OCI-LY1 (cell line): Measurements from ENCODE around the gene ANKRD13A.
A peak's percentile ranks its signal among the peaks of the same experiment; 100 is the strongest.

Source experiments
- H2AFZ ChIP-seq: fragments of 200-600 bp; sonication (generic), shearing (Covaris generic); 2 replicates; pipeline ENCODE4 v1.6.0; 2014; ENCODE audit warnings: antibody characterized with exemption, mild to moderate bottlenecking, low read length
- H3F3A ChIP-seq: fragments of 200-600 bp; sonication (generic), shearing (Covaris generic); 2 replicates; pipeline ENCODE4 v1.6.0; 2014; ENCODE audit warnings: mild to moderate bottlenecking, antibody characterized with exemption, low read length, moderate library complexity; ENCODE audit not compliant: insufficient read depth
- H3K27ac ChIP-seq: fragments of 200-600 bp; sonication (generic); 2 replicates; pipeline ENCODE4 v1.5.1; 2014; ENCODE audit warnings: low read length, mixed run types, mild to moderate bottlenecking, low read depth; ENCODE audit not compliant: poor library complexity, severe bottlenecking
- H3K27me3 ChIP-seq: fragments of 200-600 bp; sonication (generic); 2 replicates; pipeline ENCODE4 v1.6.0; 2014; ENCODE audit warnings: antibody characterized with exemption, mild to moderate bottlenecking, low read length, moderate library complexity; ENCODE audit not compliant: insufficient read depth
- H3K36me3 ChIP-seq: fragments of 200-600 bp; sonication (generic); 2 replicates; pipeline ENCODE4 v1.6.1; 2014; ENCODE audit warnings: mild to moderate bottlenecking, antibody characterized with exemption, low read length, moderate library complexity, mixed read lengths; ENCODE audit not compliant: insufficient read depth
- H3K4me1 ChIP-seq: fragments of 200-600 bp; sonication (generic); 2 replicates; pipeline ENCODE4 v1.5.1; 2014; ENCODE audit warnings: mild to moderate bottlenecking, low read length, moderate library complexity; ENCODE audit not compliant: insufficient read depth, severe bottlenecking
- H3K4me2 ChIP-seq: fragments of 200-600 bp; sonication (generic), shearing (Covaris generic); 2 replicates; pipeline ENCODE4 v1.6.1; 2014; ENCODE audit warnings: low read length
- H3K4me3 ChIP-seq: fragments of 200-600 bp; sonication (generic); 2 replicates; pipeline ENCODE4 v1.5.1; 2014; ENCODE audit warnings: low read length, low read depth, mild to moderate bottlenecking, mixed read lengths; ENCODE audit not compliant: poor library complexity, severe bottlenecking
- H3K79me2 ChIP-seq: fragments of 200-600 bp; shearing (Covaris generic); 2 replicates; pipeline ENCODE4 v1.6.1; 2016; ENCODE audit warnings: mixed run types, low read length, mixed read lengths; ENCODE audit not compliant: insufficient read depth
- H3K9ac ChIP-seq: fragments of 200-600 bp; sonication (generic), shearing (Covaris generic); 2 replicates; pipeline ENCODE4 v1.6.1; 2014; ENCODE audit warnings: mild to moderate bottlenecking, low read length, mixed read lengths
- H3K9me2 ChIP-seq: fragments of 200-600 bp; sonication (generic), shearing (Covaris generic); 2 replicates; pipeline ENCODE4 v1.6.1; 2014; ENCODE audit warnings: low read depth, mild to moderate bottlenecking, low read length, mixed read lengths
- H3K9me3 ChIP-seq: fragments of 200-600 bp; shearing (Covaris generic); 2 replicates; pipeline ENCODE4 v1.6.1; 2014; ENCODE audit warnings: low read length, mixed read lengths
- H4K20me1 ChIP-seq: fragments of 200-600 bp; sonication (generic), shearing (Covaris generic); 2 replicates; pipeline ENCODE4 v1.6.0; 2016; ENCODE audit warnings: mild to moderate bottlenecking, low read length; ENCODE audit not compliant: insufficient read depth
- EZH2 ChIP-seq: fragments of 200-600 bp; sonication (generic), shearing (Covaris generic); IDR thresholded peaks from 2 replicates; pipeline ENCODE4 v1.8.0; 2017; ENCODE audit warnings: borderline replicate concordance, mixed run types, mild to moderate bottlenecking, antibody characterized with exemption, low read length, moderate library complexity, mixed read lengths
- TF ChIP-seq, protein P1 (sequence below): fragments of 200-600 bp; sonication (generic), shearing (Covaris generic); IDR thresholded peaks from 2 replicates; pipeline ENCODE4 v1.5.1; 2017; ENCODE audit warnings: mild to moderate bottlenecking, antibody characterized with exemption, low read length, moderate library complexity, mixed read lengths

ANKRD13A gene

DNA sequence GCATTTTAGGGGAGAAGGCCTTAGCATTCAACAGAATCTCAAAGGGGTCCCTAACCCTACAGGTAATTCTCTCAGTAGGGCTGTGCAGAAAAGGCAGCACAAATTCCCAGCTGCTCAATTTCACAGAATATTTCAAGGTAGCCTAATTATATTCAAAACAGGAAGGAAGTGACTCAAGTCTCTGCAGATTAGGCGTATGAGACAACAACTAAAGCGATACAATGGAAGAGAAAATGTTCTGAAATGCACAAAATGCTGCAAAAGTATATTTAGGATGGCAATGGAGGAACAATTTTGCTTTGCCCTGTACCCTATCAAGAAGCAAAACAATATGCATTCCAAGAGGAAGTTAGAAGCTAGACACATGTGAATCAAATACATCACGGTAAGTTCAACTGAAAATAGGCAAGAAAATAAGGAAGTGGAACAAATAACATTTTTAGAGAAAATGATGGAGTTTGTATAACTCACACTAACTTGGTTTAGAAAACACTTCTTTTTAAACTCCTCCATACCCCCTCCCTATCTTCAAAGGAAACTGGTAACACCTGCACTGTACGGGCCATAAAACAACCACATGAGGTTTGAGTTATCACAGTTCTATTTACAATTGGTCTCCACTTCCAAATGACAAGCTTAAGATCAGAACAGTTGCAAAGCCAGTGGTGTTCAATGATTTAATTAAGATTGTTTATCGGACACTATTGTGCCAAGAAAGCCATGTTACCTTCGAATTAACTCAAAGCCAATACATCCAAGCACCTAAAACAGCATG is 4.6 kb upstream of the ANKRD13A start:
- Histone ChIP-seq H3K4me2 (peak overlapping the region; percentile 96), H3K9ac (peak overlapping the region; percentile 91), H2AFZ (no peak overlapping the region), H3K9me2 (no peaks in the 10 kb centered on the region), H3K79me2 (peaks cover 36% of the 10 kb centered on the region), H3K27ac (peak overlapping the region; percentile 90), H3K4me3 (peak overlapping the region; percentile 91), H3K36me3 (peaks cover 19% of the 10 kb centered on the region), H3F3A (no peaks in the 10 kb centered on the region), H3K27me3 (no peaks in the 10 kb centered on the region), H4K20me1 (no peaks in the 10 kb centered on the region), H3K9me3 (no peaks in the 10 kb centered on the region), H3K4me1 (peaks cover 43% of the 10 kb centered on the region)
- TF ChIP-seq EZH2: no peak
- TF ChIP-seq, protein P1, sequence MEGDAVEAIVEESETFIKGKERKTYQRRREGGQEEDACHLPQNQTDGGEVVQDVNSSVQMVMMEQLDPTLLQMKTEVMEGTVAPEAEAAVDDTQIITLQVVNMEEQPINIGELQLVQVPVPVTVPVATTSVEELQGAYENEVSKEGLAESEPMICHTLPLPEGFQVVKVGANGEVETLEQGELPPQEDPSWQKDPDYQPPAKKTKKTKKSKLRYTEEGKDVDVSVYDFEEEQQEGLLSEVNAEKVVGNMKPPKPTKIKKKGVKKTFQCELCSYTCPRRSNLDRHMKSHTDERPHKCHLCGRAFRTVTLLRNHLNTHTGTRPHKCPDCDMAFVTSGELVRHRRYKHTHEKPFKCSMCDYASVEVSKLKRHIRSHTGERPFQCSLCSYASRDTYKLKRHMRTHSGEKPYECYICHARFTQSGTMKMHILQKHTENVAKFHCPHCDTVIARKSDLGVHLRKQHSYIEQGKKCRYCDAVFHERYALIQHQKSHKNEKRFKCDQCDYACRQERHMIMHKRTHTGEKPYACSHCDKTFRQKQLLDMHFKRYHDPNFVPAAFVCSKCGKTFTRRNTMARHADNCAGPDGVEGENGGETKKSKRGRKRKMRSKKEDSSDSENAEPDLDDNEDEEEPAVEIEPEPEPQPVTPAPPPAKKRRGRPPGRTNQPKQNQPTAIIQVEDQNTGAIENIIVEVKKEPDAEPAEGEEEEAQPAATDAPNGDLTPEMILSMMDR: no peak

DNA sequence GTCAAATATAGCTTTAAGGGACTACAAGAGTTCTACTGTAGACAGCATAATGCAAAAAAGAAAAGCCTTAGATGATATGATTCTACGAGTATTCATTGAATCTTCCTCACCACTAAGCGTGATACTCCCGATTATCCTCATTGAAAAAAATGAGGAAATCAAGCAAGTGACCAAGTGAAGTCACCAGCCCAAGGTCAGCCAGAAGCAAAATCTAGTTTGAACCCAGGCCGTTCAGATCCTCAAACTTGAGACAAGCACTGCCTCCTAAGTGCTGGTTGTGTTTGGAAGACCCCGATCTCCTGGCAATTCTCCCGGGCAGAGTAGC is 3.9 kb upstream of the ANKRD13A start:
- Histone ChIP-seq H3K9me2 (no peaks in the 10 kb centered on the region), H3K27ac (peak overlapping the region; percentile 90), H3K36me3 (peaks cover 12% of the 10 kb centered on the region), H3F3A (no peaks in the 10 kb centered on the region), H4K20me1 (no peaks in the 10 kb centered on the region), H3K4me3 (peak overlapping the region; percentile 91), H3K4me1 (peaks cover 43% of the 10 kb centered on the region), H3K79me2 (peaks cover 44% of the 10 kb centered on the region), H3K27me3 (no peaks in the 10 kb centered on the region), H2AFZ (no peak overlapping the region), H3K4me2 (peak overlapping the region; percentile 96), H3K9me3 (no peaks in the 10 kb centered on the region), H3K9ac (peak overlapping the region; percentile 91)
- no peak for TF ChIP-seq EZH2
- TF ChIP-seq, protein P1: no peak

DNA sequence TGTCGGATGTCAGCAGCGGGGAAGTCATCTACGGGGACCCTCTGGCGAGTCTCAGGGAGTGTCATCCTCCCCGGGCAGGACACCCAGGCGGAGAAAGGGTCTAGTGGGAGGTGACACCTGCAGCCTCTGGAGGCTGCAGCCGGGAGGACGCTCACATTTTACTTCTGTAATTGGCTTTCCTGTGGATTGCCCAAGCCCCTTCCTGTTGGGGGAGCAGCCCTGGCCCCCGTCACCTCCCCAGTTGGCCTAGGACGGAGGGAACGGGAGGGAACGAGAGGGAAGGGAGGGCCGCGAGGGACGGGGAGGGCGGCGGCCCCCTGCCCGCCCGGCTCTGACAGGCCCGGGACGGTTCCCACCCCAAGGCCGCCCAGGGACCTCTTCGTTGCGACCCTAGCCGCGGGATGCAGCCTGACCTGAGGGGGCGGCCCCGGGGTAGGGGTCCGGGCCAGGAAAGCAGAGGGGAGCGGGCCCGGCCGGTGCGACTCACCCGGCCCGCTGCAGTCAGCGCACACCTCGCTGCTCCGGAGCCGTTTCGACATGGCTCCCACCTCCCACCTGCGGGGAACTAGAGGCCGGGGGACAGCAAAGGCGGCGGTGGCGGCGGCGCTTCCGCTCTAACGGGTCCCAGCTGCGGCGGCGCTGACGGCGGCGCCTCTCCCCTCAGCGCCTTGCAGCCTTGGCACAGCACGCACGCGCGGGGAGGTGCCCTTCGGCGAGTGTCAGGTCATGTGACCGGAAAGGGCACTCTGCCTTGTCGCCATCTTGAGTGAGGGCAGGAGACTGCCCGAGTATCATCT is 3.3 kb upstream of the ANKRD13A start, which contains the start of gene GIT2:
Gene GIT2 (minus strand): TSS at position 683 of the 797 bp plus-strand sequence. CDS start 144 bp downstream, at position 539.
- TF ChIP-seq EZH2: no peak
- Histone ChIP-seq H3K4me2 (peak within 1 kb of the TSS; percentile 96), H3F3A (no peaks in the 10 kb centered on the region), H3K36me3 (peaks cover 6% of the 10 kb centered on the region; the same call in 1 of the 2 replicates), H3K27ac (peak within 1 kb of the TSS; percentile 90), H3K4me3 (peak within 1 kb of the TSS; percentile 91), H3K27me3 (no peaks in the 10 kb centered on the region), H2AFZ (no peak within 1 kb of the TSS), H3K9ac (peak within 1 kb of the TSS; percentile 91), H3K4me1 (peaks cover 45% of the 10 kb centered on the region), H3K9me3 (no peaks in the 10 kb centered on the region), H3K9me2 (no peaks in the 10 kb centered on the region), H3K79me2 (peaks cover 47% of the 10 kb centered on the region), H4K20me1 (no peaks in the 10 kb centered on the region)
